Fibroblast of mammary gland (primary cell): ENCODE results near the gene HS2ST1.

Source experiments
- DNase-seq: peaks from one replicate; pipeline ENCODE4 v3.0.0-alpha.2; 2010; ENCODE audit warnings: low read depth
- H3K4me3 ChIP-seq: 2 replicates; pipeline ENCODE4 v1.5.1; 2011; ENCODE audit warnings: low read depth, mild to moderate bottlenecking, low read length, moderate library complexity; ENCODE audit not compliant: control insufficient read depth
- CTCF ChIP-seq: conservative IDR thresholded peaks from 2 replicates; pipeline ENCODE4 v1.5.1; 2011; ENCODE audit warnings: low read depth, low read length, inconsistent platforms; ENCODE audit not compliant: control insufficient read depth, insufficient read depth

Gene HS2ST1

GRCh38 chr1:86991549-86992186 is 77.2 kb downstream of the HS2ST1 start:
- DNase-seq, result no peak
- no peak overlapping the region for H3K4me3 ChIP-seq
- no peak for TF ChIP-seq CTCF

- no peak for TF ChIP-seq CTCF
- DNase-seq, result no peak
- H3K4me3 ChIP-seq, result no peak overlapping the region
Observed at GRCh38 chr1:86992861-86993260, 78.4 kb downstream of the HS2ST1 start.

- H3K4me3 ChIP-seq, result no peak overlapping the region
- no peak for DNase-seq
- TF ChIP-seq CTCF, result no peak
Observed at GRCh38 chr1:86993269-86993985, 79.0 kb downstream of the HS2ST1 start.

DNA sequence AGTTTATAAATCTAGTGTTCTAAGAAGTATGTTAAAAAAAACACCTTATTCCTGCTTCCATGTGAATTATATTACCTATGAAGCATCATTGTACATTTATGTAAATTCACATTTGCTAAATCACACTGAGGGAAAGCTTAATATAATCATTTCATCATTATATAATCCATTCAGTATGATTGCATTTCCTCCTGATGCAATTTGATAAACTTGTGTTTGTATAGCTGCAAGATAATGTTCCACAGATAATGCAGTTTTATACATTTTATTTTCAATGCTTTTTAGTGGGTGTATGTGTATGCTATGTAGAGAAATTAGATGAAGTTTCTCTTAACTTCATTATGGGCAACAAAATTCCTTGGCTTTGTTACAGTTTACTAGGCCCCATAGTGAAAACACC is 79.6 kb downstream of the HS2ST1 start:
- no peak for TF ChIP-seq CTCF
- no peak for DNase-seq
- H3K4me3 ChIP-seq, result no peak overlapping the region

DNA sequence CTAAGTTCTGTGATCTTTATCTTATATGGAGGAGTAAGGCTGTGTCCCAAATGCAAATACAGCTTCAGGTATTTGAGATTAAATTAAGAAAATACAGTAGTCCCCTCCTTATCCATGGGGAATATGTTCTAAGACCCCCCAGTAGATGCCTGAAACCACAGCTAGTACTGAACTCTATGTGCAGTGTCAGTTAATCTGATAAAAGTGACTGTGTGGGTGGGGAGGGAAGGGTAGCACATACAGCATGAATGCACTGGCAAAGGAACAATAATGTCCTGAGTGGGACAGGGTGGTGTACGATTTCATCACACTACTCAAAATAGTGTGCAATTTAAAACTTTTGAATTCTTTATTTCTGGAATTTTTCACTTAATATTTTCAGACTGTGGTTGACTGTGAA is 83.1 kb downstream of the HS2ST1 start:
- TF ChIP-seq CTCF, result no peak
- DNase-seq, result no peak
- no peak overlapping the region for H3K4me3 ChIP-seq

- no peak for TF ChIP-seq CTCF
- DNase-seq, result no peak
Observed at GRCh38 chr1:86998280-86998679, 83.8 kb downstream of the HS2ST1 start.

More at GRCh38 chr1:86998280-86998679, 83.8 kb downstream of the HS2ST1 start:
- no peak overlapping the region for H3K4me3 ChIP-seq
